Lung (tissue), 12 donors: ENCODE measurements around the gene GAK. TPM values are rescaled to one million over a fixed set of nuclear protein-coding genes. Genes with fewer than 3 reads are reported as not detected.

Experiments
- ATAC-seq: fragments of 200-7000 bp; cut with Tn5 transposase; one replicate; pipeline ENCODE4 v1.9.1; 2020; ENCODE audit warnings: moderate number of reproducible peaks; ENCODE audit not compliant: insufficient read depth, low FRiP score
- DNase-seq, 3 donors: peaks; one replicate each; pipeline ENCODE4 v3.0.0-alpha.2; 2013 to 2017
- H3K27ac ChIP-seq, 2 donors: one replicate each; pipeline ENCODE4 v1.5.1; 2013; ENCODE audit warnings: mild to moderate bottlenecking in 2 of 2, moderate library complexity in 2 of 2, control low read depth in 1 of 2, inconsistent platforms in 1 of 2, low read depth in 1 of 2, low read length in 1 of 2
- H3K27me3 ChIP-seq, 3 donors: one replicate each; pipeline ENCODE4 v1.5.1; 2013; ENCODE audit warnings: low read length in 2 of 3; ENCODE audit not compliant: control insufficient read depth in 3 of 3, insufficient read depth in 3 of 3
- H3K36me3 ChIP-seq, 4 donors: one replicate each; pipeline ENCODE4 v1.5.1; 2013; ENCODE audit warnings: low read length in 4 of 4, mild to moderate bottlenecking in 1 of 4, moderate library complexity in 1 of 4; ENCODE audit not compliant: control insufficient read depth in 4 of 4, insufficient read depth in 4 of 4
- H3K4me1 ChIP-seq, 5 donors: one replicate each; pipeline ENCODE4 v1.5.1; 2013; ENCODE audit warnings: low read length in 5 of 5, mild to moderate bottlenecking in 2 of 5, moderate library complexity in 1 of 5; ENCODE audit not compliant: control insufficient read depth in 5 of 5, insufficient read depth in 5 of 5
- H3K4me3 ChIP-seq: one replicate; pipeline ENCODE4 v1.5.1; 2013; ENCODE audit warnings: mild to moderate bottlenecking, control low read depth, moderate library complexity
- H3K9ac ChIP-seq, 2 donors: one replicate each; pipeline ENCODE4 v1.5.1; 2013; ENCODE audit warnings: low read length in 2 of 2, control low read depth in 1 of 2; ENCODE audit not compliant: insufficient read depth in 1 of 2
- H3K9me3 ChIP-seq, 4 donors: one replicate each; pipeline ENCODE4 v1.5.1; 2013; ENCODE audit warnings: low read length in 3 of 4, mild to moderate bottlenecking in 1 of 4, moderate library complexity in 1 of 4; ENCODE audit not compliant: control insufficient read depth in 4 of 4, insufficient read depth in 3 of 4
- WGBS, 2 donors: extraction: QIAGEN DNeasy Blood & Tissue Kit; methylation state at CpG; one replicate each; pipeline ENCODE4 v1.1.7; 2013; 5-methylcytosine and 5-hydroxymethylcytosine counted together
- polyA plus RNA-seq, 2 donors: library from polyadenylated mRNA; stranded (reverse); fragments of 200-250 nt; gene quantifications; one replicate each; pipeline ENCODE4 v1.2.1, GENCODE V29; 2013
- total RNA-seq, 2 donors: library from RNA; depleted of rRNA in 1 of 2; stranded (reverse); fragments of >200 nt in 1 of 2; gene quantifications; one replicate each; pipeline ENCODE4 v1.2.1, GENCODE V29; 2014 to 2021
- TF ChIP-seq, protein P1 (sequence below): IDR thresholded peaks from 2 replicates; pipeline ENCODE4 v1.5.1; 2012; ENCODE audit warnings: mild to moderate bottlenecking; ENCODE audit errors: control extremely low read depth, extremely low read depth
- donor health status: control.
- donor health status: control.
- donor health status: Bipolar disorder and iron deficiency.
- donor health status: healthy.
- donor health status: DM: yes; HTN: yes; CAD: no.

GAK gene
- total and polyA plus RNA-seq, 4 donors, result 101 to 178 (median 137) TPM

GRCh38 chr4:821631-822030 lies 110.5 kb downstream of the GAK start:
- peaks cover 0 to 42% (median 17%) of the 10 kb centered on the region in 3 donors for H3K27me3 ChIP-seq
- TF ChIP-seq, protein P1, sequence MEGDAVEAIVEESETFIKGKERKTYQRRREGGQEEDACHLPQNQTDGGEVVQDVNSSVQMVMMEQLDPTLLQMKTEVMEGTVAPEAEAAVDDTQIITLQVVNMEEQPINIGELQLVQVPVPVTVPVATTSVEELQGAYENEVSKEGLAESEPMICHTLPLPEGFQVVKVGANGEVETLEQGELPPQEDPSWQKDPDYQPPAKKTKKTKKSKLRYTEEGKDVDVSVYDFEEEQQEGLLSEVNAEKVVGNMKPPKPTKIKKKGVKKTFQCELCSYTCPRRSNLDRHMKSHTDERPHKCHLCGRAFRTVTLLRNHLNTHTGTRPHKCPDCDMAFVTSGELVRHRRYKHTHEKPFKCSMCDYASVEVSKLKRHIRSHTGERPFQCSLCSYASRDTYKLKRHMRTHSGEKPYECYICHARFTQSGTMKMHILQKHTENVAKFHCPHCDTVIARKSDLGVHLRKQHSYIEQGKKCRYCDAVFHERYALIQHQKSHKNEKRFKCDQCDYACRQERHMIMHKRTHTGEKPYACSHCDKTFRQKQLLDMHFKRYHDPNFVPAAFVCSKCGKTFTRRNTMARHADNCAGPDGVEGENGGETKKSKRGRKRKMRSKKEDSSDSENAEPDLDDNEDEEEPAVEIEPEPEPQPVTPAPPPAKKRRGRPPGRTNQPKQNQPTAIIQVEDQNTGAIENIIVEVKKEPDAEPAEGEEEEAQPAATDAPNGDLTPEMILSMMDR, result no peak
- H3K9ac ChIP-seq, result no peak overlapping the region
- no peak overlapping the region for H3K27ac ChIP-seq
- H3K9me3 ChIP-seq, result peaks cover 0 to 11% (median 0%) of the 10 kb centered on the region in 4 donors
- peaks cover 0 to 5% (median 0%) of the 10 kb centered on the region in 5 donors for H3K4me1 ChIP-seq
- H3K36me3 ChIP-seq, result no peaks in the 10 kb centered on the region
- no peak overlapping the region for H3K4me3 ChIP-seq
- no peak for ATAC-seq
- WGBS, 2 donors, result 80 to 82% methylated on average over 16 of the region's 16 CpGs
- DNase-seq, result no peak

DNA sequence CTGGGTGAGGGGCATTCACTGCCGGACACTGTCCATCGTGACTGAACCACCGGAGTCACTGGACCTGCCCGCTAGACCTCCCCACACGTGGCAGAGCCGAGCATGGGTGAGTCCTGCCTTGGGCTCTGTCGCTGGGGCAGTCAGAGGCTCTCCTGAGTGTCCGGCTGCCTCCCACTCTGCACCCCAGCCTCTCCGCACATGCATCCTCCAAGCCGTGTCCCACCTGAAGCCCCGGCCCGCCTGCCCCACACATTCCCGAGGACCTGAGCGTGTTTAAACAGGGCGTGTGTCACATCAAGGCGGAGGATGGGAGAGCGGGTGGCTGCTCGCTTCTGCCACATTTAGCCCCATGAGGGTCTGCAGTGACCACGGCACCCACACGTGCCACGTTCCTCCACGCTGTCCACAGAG lies 110.9 kb downstream of the GAK start:
- Histone ChIP-seq H3K4me1 (peaks cover 0 to 4% (median 0%) of the 10 kb centered on the region in 5 donors), H3K9me3 (peaks cover 0 to 11% (median 0%) of the 10 kb centered on the region in 4 donors), H3K27ac (no peak overlapping the region), H3K36me3 (no peaks in the 10 kb centered on the region), H3K9ac (no peak overlapping the region), H3K27me3 (peaks cover 0 to 42% (median 17%) of the 10 kb centered on the region in 3 donors), H3K4me3 (no peak overlapping the region)
- TF ChIP-seq, protein P1, result no peak
- DNase-seq (no peak), ATAC-seq (no peak)
- WGBS, 2 donors, result 78 to 85% methylated on average over 22 of the region's 22 CpGs

DNA sequence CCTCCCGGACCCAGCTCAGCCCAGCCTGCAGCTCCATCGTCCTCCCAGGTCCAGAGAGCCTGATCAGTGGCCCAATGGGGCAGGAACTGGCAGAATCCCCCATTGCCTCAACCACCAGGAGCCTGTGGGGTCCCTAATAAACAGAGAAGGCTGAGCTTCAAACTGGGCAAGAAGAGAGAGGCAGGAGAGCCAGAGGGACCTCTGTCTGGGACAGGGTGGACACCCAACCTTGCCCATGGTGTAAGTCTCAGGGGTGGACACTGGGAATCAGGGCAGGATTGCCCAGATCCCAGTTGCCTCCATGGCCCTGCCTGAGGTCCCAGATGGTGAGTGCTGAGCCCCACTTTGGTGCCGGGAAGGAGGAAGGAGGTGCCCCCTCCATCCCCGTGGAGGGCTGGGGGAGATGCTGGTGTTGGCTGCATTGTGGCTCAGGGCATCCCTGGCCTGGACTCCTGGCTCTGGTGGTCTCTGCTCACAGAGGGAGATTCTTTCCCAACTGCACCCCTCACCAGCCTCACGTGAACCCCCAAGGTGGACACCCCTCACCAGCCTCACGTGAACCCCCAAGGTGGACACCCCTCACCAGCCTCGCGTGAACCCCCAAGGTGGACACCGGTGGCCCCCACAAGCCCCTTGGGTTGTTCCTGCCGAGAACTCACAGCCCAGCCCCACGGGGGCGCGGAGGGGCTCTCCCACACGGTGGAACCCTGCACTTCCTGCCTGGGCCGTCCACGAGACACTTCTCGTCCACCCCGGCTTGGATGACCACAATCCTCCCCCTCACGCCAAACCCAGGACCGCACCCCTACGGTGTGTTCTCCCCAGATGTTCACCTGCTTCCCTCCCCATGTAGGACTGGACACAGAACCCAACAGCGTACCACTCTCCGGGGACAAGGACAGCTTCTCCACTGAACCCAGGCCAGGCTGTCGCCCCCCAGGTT lies 111.6 kb downstream of the GAK start:
- no peak overlapping the region for H3K9ac ChIP-seq
- DNase-seq, result no peak
- H3K36me3 ChIP-seq, result no peaks in the 10 kb centered on the region
- no peak overlapping the region for H3K4me3 ChIP-seq
- peaks cover 0 to 42% (median 22%) of the 10 kb centered on the region in 3 donors for H3K27me3 ChIP-seq
- 81 to 83% methylated on average over 23 to 24 of the region's 24 CpGs for WGBS, 2 donors
- no peak for ATAC-seq
- TF ChIP-seq, protein P1, result no peak
- no peak overlapping the region for H3K27ac ChIP-seq
- peaks cover 0 to 11% (median 0%) of the 10 kb centered on the region in 4 donors for H3K9me3 ChIP-seq
- peaks cover 0 to 4% (median 0%) of the 10 kb centered on the region in 5 donors for H3K4me1 ChIP-seq
